NCI-H2171 (cell line): ENCODE data around the gene NLN.

Experiments used
- DNase-seq: peaks from one replicate; lab custom pipeline; 2025; lab: John Stamatoyannopoulos, UW

Gene NLN

GRCh38 chr5:65808818-65809217 lies 86.8 kb downstream of the NLN start:
- no peak for DNase-seq

DNA sequence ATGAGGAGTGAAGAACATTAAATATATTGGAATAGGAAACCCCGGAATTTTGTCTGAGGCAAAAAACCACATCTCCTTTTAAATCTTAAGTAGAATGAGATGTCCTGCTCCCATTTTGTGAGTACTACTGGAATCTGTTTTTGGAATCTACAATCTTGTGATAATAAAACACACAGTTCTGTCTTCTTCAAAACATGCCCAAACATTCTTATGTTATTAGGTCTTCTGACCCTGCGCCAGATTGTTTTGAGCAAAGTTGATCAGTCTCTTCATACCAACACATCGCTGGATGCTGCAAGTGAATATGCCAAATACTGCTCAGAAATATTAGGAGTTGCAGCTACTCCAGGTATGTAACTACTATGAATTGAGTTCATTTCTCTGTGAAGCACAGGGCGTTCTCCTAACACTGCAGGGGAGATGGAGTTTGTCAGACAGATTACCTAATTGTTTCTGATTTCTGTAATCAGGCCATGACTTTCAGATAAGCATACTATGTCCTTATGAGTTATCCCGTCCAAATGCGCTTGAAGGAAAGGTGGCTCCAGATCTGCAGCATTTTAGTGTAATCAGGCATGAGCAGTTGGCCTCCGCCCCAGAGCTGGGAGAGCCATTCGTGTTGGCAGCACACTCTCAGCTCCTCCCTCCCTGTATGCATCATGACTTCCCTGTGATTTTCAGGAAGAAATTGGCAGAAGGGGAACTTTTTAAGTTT lies 88.0 kb downstream of the NLN start:
- no peak for DNase-seq

DNA sequence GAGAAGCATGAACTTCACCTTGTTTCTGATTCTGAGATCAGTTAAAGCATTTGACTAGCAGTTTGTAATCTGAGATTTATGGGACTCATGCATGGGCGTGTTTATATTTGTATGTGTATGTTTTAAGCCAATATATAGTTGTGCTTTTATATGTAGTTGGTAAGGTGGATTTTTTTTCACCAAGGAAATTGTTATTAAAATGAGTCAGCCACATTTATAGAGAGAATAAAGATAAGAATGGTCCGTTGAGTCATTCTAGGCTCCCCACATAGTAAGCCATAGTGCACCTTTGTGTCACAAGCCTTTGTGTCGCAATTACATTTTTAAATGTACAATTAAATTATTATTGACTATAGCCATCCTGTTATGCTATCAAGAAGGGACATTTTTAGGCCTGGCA lies 89.0 kb downstream of the NLN start:
- DNase-seq = no peak

DNA sequence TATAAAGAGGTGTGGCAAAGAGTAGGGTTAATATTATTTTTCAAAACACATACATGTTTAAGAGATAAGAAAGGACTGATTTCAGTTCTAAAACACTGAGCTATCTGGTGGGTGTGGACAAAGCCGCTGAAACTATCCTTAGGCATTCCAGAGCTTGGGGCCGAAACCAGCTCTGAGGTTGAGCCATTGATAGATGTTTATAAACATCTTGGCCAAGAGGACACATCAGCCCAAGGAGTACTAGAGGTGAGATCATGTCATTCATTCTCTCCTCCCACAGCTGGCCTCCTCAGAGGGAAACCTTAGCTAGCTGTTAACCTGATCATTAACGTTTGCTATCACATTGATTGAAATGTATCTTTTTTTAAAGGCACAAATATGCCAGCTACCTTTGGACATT lies 89.9 kb downstream of the NLN start:
- DNase-seq = no peak

- no peak for DNase-seq
Observed at GRCh38 chr5:65812648-65813047, 90.6 kb downstream of the NLN start.

- DNase-seq = no peak
Observed at GRCh38 chr5:65813174-65813573, 91.2 kb downstream of the NLN start.

GRCh38 chr5:65815161-65815560 lies 93.2 kb downstream of the NLN start:
- no peak for DNase-seq

- no peak for DNase-seq
Observed at GRCh38 chr5:65816729-65817128, 94.7 kb downstream of the NLN start.

- no peak for DNase-seq
Observed at GRCh38 chr5:65817931-65818330, 95.9 kb downstream of the NLN start.

- no peak for DNase-seq
Observed at GRCh38 chr5:65818592-65818991, 96.6 kb downstream of the NLN start.

DNA sequence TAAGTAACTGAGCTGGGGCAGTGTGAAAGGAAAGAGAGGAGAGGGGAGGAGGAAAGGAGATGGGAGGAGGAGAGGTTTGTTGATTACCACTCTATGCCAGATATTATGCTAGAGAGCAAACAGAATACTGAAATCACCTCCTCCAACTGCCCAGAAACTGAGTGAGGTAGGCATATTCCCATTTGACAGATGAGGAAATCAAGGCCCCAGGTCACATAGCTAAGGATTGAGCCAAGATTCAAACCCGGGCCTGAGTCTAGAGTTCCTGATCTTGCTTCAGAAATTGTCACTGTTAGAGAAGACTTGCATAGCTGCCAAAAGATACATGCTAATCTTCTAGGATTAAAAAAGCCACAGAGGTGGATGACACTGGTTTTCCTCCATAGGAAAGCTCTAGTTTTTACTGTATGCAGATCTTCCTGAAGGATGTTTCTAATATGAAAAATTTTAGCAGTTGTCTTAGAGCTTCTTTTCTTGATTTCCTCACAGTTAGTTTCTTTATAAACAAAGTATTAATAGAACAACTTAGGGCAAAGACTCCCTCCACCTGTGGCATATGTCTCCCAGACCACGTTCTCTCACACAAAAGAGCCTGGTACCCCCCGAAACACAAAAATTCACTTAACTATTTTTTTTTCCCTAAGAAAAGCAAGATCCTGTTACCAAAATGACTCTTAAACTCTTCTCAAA lies 97.4 kb downstream of the NLN start:
- DNase-seq = no peak

DNA sequence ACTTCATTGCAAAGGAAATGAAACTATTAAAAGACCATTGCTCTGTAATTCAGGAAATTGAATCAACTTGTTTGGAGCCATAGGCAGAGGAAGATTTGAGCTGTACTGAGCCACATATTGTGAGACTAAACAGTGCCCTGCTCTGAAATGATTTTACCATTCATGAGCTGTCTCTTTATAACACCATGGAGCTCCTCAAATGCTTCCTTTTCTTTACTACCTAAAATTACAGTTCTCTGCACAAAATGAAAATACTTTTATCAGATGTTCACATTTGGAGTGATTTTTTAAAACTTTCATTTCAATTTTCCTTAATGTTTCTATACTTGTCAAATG lies 97.9 kb downstream of the NLN start:
- DNase-seq = no peak

- DNase-seq = no peak
Observed at GRCh38 chr5:65820373-65820772, 98.4 kb downstream of the NLN start.

DNA sequence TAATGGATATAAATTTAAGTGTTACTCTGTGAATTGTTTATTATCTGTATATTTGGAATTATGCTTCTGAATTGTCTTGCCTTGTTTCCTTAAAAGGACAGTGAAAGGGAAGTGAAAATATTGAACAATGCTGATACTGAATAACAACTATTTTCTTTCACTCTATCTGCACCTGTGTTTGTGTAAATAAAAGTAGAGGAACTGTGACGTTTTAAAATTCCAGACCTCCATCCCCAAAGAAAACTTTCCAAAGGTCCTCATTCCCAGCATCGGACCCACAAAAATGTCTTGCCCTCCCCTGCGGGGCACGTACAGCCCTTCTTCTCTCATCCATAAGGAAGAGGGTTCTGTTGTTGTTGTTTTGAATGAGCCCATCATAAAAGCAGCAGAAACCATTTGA lies 100.0 kb downstream of the NLN start:
- DNase-seq = no peak

- DNase-seq = no peak
Observed at GRCh38 chr5:65822710-65823109, 100.7 kb downstream of the NLN start.

GRCh38 chr5:65823204-65823603 lies 101.2 kb downstream of the NLN start:
- no peak for DNase-seq

DNA sequence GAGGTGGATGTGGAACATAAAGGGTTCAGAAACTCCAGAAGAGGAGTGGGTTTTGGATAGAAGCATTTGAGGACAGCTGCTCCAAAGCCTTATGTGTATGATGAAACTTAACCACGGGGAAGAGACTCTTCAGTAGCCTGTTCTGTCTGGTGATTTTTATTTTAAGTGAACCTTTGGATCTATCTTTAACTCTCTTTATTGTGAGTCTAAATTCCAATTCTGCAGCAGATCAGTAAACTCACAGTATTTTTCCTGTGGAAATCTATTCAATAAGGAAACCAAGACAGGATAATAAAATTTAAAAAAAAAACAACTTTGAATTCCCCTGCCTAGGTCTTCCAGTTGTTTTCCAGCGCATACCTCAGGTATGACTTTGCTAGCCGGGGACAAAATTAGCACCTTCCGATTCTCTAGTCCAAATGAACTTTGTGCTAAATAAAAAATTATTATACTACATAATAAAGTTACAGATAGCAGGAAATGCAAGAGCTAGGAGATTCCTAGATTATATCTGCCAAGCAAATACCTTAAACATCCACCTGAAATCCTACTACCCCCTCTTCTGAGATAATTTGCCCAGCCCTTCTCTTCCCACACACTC lies 101.9 kb downstream of the NLN start:
- no peak for DNase-seq

GRCh38 chr5:65825408-65826328 lies 103.7 kb downstream of the NLN start:
- DNase-seq = no peak

GRCh38 chr5:65828022-65828896 lies 106.3 kb downstream of the NLN start:
- no peak for DNase-seq

- no peak for DNase-seq
Observed at GRCh38 chr5:65830856-65831255, 108.9 kb downstream of the NLN start.

DNA sequence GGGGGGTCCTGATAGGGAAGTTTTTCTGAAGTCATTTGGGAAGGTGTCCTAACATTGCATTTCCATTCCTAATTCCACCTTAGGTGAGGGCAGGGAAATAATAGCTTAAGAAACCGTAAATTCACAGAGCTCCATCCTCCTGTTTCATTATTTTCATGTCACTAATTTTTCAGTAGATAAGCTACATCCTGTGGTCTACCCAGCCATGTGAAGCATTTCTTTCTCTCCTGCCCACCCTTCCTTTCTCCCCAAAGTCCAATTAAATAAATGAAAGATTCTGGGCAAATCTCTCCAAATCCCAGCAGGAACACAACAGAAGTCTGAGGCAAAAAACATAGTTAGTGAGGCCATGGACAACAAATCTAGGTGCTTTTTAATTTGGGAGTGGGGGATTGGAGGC lies 109.3 kb downstream of the NLN start:
- DNase-seq = no peak

- no peak for DNase-seq
Observed at GRCh38 chr5:65832152-65832551, 110.1 kb downstream of the NLN start.
